IPS-18a (cell line): ENCODE results near the gene CREG2.

Experiments used
- H3K27ac ChIP-seq: one replicate; pipeline ENCODE4 v1.5.1; 2013; ENCODE audit warnings: low read length
- H3K27me3 ChIP-seq: one replicate; pipeline ENCODE4 v1.6.1; 2013; ENCODE audit warnings: mild to moderate bottlenecking, low read length; ENCODE audit not compliant: control insufficient read depth, insufficient read depth
- H3K36me3 ChIP-seq: one replicate; pipeline ENCODE4 v1.6.1; 2013; ENCODE audit warnings: low read depth, low read length; ENCODE audit not compliant: control insufficient read depth
- H3K4me1 ChIP-seq: one replicate; pipeline ENCODE4 v1.6.1; 2013; ENCODE audit warnings: low read depth, low read length; ENCODE audit not compliant: control insufficient read depth
- H3K4me3 ChIP-seq: one replicate; pipeline ENCODE4 v1.5.1; 2013; ENCODE audit warnings: low read length
- H3K9ac ChIP-seq: one replicate; pipeline ENCODE4 v1.6.1; 2013; ENCODE audit warnings: mild to moderate bottlenecking, low read length, moderate library complexity
- H3K9me3 ChIP-seq: one replicate; pipeline ENCODE4 v1.6.1; 2013; ENCODE audit warnings: low read depth, low read length; ENCODE audit not compliant: control insufficient read depth

Gene CREG2

DNA sequence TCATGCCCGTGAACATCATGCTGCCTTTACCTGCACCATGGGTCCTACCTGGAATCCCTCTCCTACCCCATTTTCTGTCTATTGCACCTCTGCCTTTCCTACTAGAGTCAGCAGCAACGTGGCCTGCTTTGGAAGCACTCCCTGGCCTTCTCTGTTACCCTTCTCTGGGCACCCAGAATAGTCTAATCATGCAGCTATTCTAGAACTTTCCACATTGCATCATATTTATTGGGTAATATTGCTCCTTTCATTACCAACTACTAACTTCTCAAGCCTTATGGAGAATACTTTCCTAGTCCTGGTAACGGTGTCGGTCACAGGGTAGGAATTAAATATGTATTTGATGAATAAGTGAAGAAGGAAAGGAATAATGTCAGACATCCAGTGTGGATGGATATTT is 33.3 kb upstream of the CREG2 start:
- H3K4me1 ChIP-seq, result no peaks in the 10 kb centered on the region
- H3K27ac ChIP-seq, result no peak overlapping the region
- no peaks in the 10 kb centered on the region for H3K9me3 ChIP-seq
- H3K9ac ChIP-seq, result no peak overlapping the region
- H3K4me3 ChIP-seq, result no peak overlapping the region
- no peaks in the 10 kb centered on the region for H3K27me3 ChIP-seq
- no peaks in the 10 kb centered on the region for H3K36me3 ChIP-seq

GRCh38 chr2:101419096-101419663 is 31.9 kb upstream of the CREG2 start:
- Histone ChIP-seq H3K9ac (no peak overlapping the region), H3K27ac (no peak overlapping the region), H3K4me3 (no peak overlapping the region)

GRCh38 chr2:101418460-101419095 is 31.3 kb upstream of the CREG2 start:
- Histone ChIP-seq H3K27me3 (no peaks in the 10 kb centered on the region), H3K4me1 (no peaks in the 10 kb centered on the region), H3K4me3 (no peak overlapping the region), H3K9me3 (no peaks in the 10 kb centered on the region), H3K9ac (no peak overlapping the region), H3K27ac (no peak overlapping the region), H3K36me3 (no peaks in the 10 kb centered on the region)

More at GRCh38 chr2:101419096-101419663, 31.9 kb upstream of the CREG2 start:
- no peaks in the 10 kb centered on the region for H3K9me3 ChIP-seq
- no peaks in the 10 kb centered on the region for H3K4me1 ChIP-seq
- no peaks in the 10 kb centered on the region for H3K36me3 ChIP-seq
- H3K27me3 ChIP-seq, result no peaks in the 10 kb centered on the region

DNA sequence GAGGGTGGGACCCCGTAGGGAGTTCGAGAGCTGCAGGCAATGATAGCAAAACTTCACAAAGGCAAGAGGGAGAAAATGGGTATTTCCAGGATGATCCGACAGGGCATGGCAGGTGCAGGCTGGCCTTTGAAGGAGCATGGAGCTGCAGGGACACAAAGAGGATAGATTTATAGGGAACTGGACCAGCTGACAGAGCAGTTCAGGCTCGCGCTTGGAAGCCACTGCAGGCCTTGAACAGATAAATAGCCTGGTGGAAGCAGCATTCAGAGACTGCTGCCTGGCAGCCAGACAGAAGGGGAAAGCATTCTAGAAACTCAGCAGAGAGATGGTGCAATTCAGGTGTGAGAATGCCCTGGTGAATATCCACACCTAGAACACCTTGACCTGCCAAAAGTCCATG is 29.3 kb upstream of the CREG2 start:
- Histone ChIP-seq H3K27me3 (no peaks in the 10 kb centered on the region), H3K4me3 (no peak overlapping the region), H3K36me3 (no peaks in the 10 kb centered on the region), H3K9ac (no peak overlapping the region), H3K27ac (no peak overlapping the region), H3K4me1 (no peaks in the 10 kb centered on the region), H3K9me3 (no peaks in the 10 kb centered on the region)

GRCh38 chr2:101415884-101416283 is 28.6 kb upstream of the CREG2 start:
- Histone ChIP-seq H3K27me3 (no peaks in the 10 kb centered on the region), H3K27ac (no peak overlapping the region), H3K4me1 (no peaks in the 10 kb centered on the region), H3K9me3 (no peaks in the 10 kb centered on the region), H3K4me3 (no peak overlapping the region), H3K36me3 (no peaks in the 10 kb centered on the region), H3K9ac (no peak overlapping the region)

GRCh38 chr2:101415220-101415619 is 27.9 kb upstream of the CREG2 start:
- Histone ChIP-seq H3K4me3 (no peak overlapping the region), H3K4me1 (no peaks in the 10 kb centered on the region), H3K9ac (no peak overlapping the region), H3K9me3 (no peaks in the 10 kb centered on the region), H3K36me3 (no peaks in the 10 kb centered on the region), H3K27me3 (no peaks in the 10 kb centered on the region), H3K27ac (no peak overlapping the region)

- Histone ChIP-seq H3K27ac (no peak overlapping the region), H3K4me1 (no peaks in the 10 kb centered on the region), H3K9ac (no peak overlapping the region), H3K4me3 (no peak overlapping the region), H3K36me3 (no peaks in the 10 kb centered on the region), H3K27me3 (no peaks in the 10 kb centered on the region), H3K9me3 (no peaks in the 10 kb centered on the region)
Observed at GRCh38 chr2:101412092-101412694, 24.9 kb upstream of the CREG2 start.

GRCh38 chr2:101410746-101411145 is 23.4 kb upstream of the CREG2 start:
- Histone ChIP-seq H3K4me3 (no peak overlapping the region), H3K4me1 (no peaks in the 10 kb centered on the region), H3K27ac (no peak overlapping the region), H3K36me3 (no peaks in the 10 kb centered on the region), H3K9me3 (no peaks in the 10 kb centered on the region), H3K9ac (no peak overlapping the region), H3K27me3 (no peaks in the 10 kb centered on the region)

GRCh38 chr2:101410114-101410513 is 22.8 kb upstream of the CREG2 start:
- H3K36me3 ChIP-seq, result no peaks in the 10 kb centered on the region
- H3K9ac ChIP-seq, result no peak overlapping the region
- no peak overlapping the region for H3K27ac ChIP-seq
- no peaks in the 10 kb centered on the region for H3K4me1 ChIP-seq
- H3K9me3 ChIP-seq, result no peaks in the 10 kb centered on the region
- H3K27me3 ChIP-seq, result no peaks in the 10 kb centered on the region
- no peak overlapping the region for H3K4me3 ChIP-seq

DNA sequence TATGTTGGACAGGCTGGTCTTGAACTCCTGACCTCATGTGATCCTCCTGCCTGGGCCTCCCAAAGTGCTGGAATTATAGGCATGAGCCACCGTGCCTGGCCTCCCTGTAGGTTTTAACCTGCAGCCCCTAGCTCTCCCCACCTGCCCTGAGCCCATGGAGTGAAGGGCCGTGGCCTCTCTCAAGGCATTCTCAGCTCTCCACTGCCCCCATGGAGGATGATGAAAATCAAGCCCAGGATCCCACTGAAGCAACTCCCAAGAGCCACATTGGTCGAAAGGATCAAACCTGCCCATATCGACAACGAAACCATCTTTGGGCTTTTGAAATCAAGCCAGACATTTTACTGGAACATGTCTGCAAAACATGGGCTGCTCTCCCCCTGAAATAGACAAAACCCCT is 22.4 kb upstream of the CREG2 start:
- Histone ChIP-seq H3K4me3 (no peak overlapping the region), H3K9ac (no peak overlapping the region), H3K27ac (no peak overlapping the region), H3K4me1 (no peaks in the 10 kb centered on the region), H3K27me3 (no peaks in the 10 kb centered on the region), H3K9me3 (no peaks in the 10 kb centered on the region), H3K36me3 (no peaks in the 10 kb centered on the region)

DNA sequence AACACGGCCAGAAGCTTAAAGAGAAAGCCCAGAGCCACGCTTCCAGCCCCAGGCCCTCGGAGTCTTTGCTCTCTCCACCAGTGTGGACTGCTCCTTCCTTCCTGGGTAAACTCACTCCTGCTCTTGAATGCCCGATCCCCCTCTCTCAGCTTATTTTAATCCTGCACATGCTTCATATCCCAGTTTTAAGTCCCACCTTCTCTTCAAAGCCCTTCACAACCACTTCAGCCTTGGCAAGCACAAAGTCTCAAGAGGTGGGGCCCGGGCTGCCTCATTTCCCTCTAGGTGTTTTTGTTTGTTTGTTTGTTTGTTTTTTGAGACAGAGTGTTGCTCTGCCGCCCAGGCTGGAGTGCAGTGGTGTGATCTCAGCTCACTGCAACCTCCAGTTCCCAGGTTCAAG is 21.6 kb upstream of the CREG2 start:
- no peaks in the 10 kb centered on the region for H3K9me3 ChIP-seq
- no peak overlapping the region for H3K27ac ChIP-seq
- H3K36me3 ChIP-seq, result no peaks in the 10 kb centered on the region
- H3K27me3 ChIP-seq, result no peaks in the 10 kb centered on the region
- no peak overlapping the region for H3K9ac ChIP-seq
- no peak overlapping the region for H3K4me3 ChIP-seq
- H3K4me1 ChIP-seq, result no peaks in the 10 kb centered on the region

- H3K36me3 ChIP-seq, result no peaks in the 10 kb centered on the region
- no peak overlapping the region for H3K9ac ChIP-seq
- H3K4me3 ChIP-seq, result no peak overlapping the region
- H3K27ac ChIP-seq, result no peak overlapping the region
- no peaks in the 10 kb centered on the region for H3K27me3 ChIP-seq
- no peaks in the 10 kb centered on the region for H3K4me1 ChIP-seq
- H3K9me3 ChIP-seq, result no peaks in the 10 kb centered on the region
Observed at GRCh38 chr2:101405351-101405899, 18.1 kb upstream of the CREG2 start.
